OCI-LY7 (cell line): ENCODE results near the gene CFH. TPM values are rescaled to one million over a fixed set of nuclear protein-coding genes. Genes with fewer than 3 reads are reported as not detected.

Experiments used
- BruUV-seq: library from RNA; stranded (reverse); fragments of 400-500 nt; replicated peaks from 2 replicates; lab custom pipeline; 2021; lab: Mats Ljungman, UMichigan
- CTCF ChIA-PET: fragments of 300-600 bp; sonication (Branson Sonifier 250); formaldehyde crosslinking; loops from one replicate; lab custom pipeline; 2022; ENCODE audit warnings: antibody characterized with exemption; ENCODE audit not compliant: unreplicated experiment; lab: Charles Lee
- POLR2A ChIA-PET: fragments of 300-600 bp; sonication (Branson Sonifier 250); formaldehyde crosslinking; loops from one replicate; lab custom pipeline; 2022; ENCODE audit warnings: antibody characterized with exemption; lab: Charles Lee
- DNase-seq: peaks from one replicate; pipeline ENCODE4 v3.0.0-alpha.2; 2015; ENCODE audit warnings: low spot score
- H2AFZ ChIP-seq: fragments of 200-600 bp; sonication (generic), shearing (Covaris generic); 2 replicates; pipeline ENCODE4 v1.6.1; 2014; ENCODE audit warnings: mild to moderate bottlenecking, antibody characterized with exemption, low read length, moderate library complexity
- H3K27ac ChIP-seq: fragments of 200-600 bp; sonication (generic); 2 replicates; pipeline ENCODE4 v1.5.1; 2014; ENCODE audit warnings: mixed run types, low read depth, mild to moderate bottlenecking, moderate library complexity, low read length, inconsistent platforms; ENCODE audit not compliant: poor library complexity, severe bottlenecking
- H3K36me3 ChIP-seq: fragments of 200-600 bp; sonication (generic); 2 replicates; pipeline ENCODE4 v1.6.1; 2014; ENCODE audit warnings: mild to moderate bottlenecking, antibody characterized with exemption, low read length, moderate library complexity, mixed read lengths; ENCODE audit not compliant: insufficient read depth
- H3K4me1 ChIP-seq: fragments of 200-600 bp; sonication (generic); 2 replicates; pipeline ENCODE4 v1.5.1; 2014; ENCODE audit warnings: mild to moderate bottlenecking, low read length; ENCODE audit not compliant: insufficient read depth, poor library complexity, severe bottlenecking
- H3K4me2 ChIP-seq: fragments of 200-600 bp; sonication (generic); 2 replicates; pipeline ENCODE4 v1.6.1; 2014; ENCODE audit warnings: mild to moderate bottlenecking, low read length
- H3K4me3 ChIP-seq: fragments of 200-600 bp; sonication (generic); 2 replicates; pipeline ENCODE4 v1.5.1; 2014; ENCODE audit warnings: mild to moderate bottlenecking, low read depth, low read length; ENCODE audit not compliant: poor library complexity, severe bottlenecking
- H3K79me2 ChIP-seq: fragments of 200-600 bp; sonication (generic); 2 replicates; pipeline ENCODE4 v1.6.1; 2016; ENCODE audit warnings: low read depth, mild to moderate bottlenecking, low read length, moderate library complexity, mixed read lengths; ENCODE audit not compliant: insufficient read depth
- H3K9me2 ChIP-seq: fragments of 200-600 bp; sonication (generic); 2 replicates; pipeline ENCODE4 v1.6.1; 2016; ENCODE audit warnings: mild to moderate bottlenecking, low read length, mixed read lengths; ENCODE audit not compliant: insufficient read depth
- H3K9me3 ChIP-seq: fragments of 200-600 bp; sonication (generic); 2 replicates; pipeline ENCODE4 v1.6.1; 2014; ENCODE audit warnings: mild to moderate bottlenecking, mixed run types, low read length, mixed read lengths
- H4K20me1 ChIP-seq: fragments of 200-600 bp; sonication (generic); 2 replicates; pipeline ENCODE4 v1.6.1; 2014; ENCODE audit warnings: mild to moderate bottlenecking, antibody characterized with exemption, low read length, moderate library complexity, mixed read lengths; ENCODE audit not compliant: insufficient read depth
- CTCF ChIP-seq: fragments of 200-600 bp; sonication (generic); conservative IDR thresholded peaks from 2 replicates; pipeline ENCODE4 v1.5.1; 2014; ENCODE audit warnings: mild to moderate bottlenecking, antibody characterized with exemption, low read length, moderate library complexity, mixed read lengths
- EZH2phosphoT487 ChIP-seq: fragments of 200-600 bp; sonication (generic); IDR thresholded peaks from 2 replicates; pipeline ENCODE4 v1.6.1; 2018; ENCODE audit warnings: low read depth, borderline replicate concordance, mild to moderate bottlenecking, mixed run types, antibody characterized with exemption, low read length, moderate library complexity, mixed read lengths
- intact Hi-C: fragments of 100-400 bp; cut with micrococcal nuclease; formaldehyde crosslinking; loops from one replicate; pipeline ENCODE4 v1.10.0; 2022; ENCODE audit not compliant: unreplicated experiment
- total RNA-seq, 2 experiments: library from RNA; depleted of rRNA in 1 of 2; stranded (reverse); fragments of >200 nt in 1 of 2; shearing (Covaris generic) in 1 of 2; gene quantifications; 2 replicates each; pipeline ENCODE4 v1.2.3, GENCODE V29; 2014 to 2022

CFH gene
- total RNA-seq, 2 experiments from 2014 or later = not detected

- Histone ChIP-seq H3K27ac (no peak overlapping the region), H3K9me3 (no peaks in the 10 kb centered on the region), H3K4me3 (no peak overlapping the region), H4K20me1 (no peaks in the 10 kb centered on the region), H2AFZ (no peak overlapping the region), H3K79me2 (no peaks in the 10 kb centered on the region), H3K36me3 (no peaks in the 10 kb centered on the region), H3K4me2 (no peak overlapping the region), H3K9me2 (no peaks in the 10 kb centered on the region), H3K4me1 (no peaks in the 10 kb centered on the region)
- TF ChIP-seq EZH2phosphoT487 (no peak), CTCF (no peak)
- ChIA-PET CTCF (no interaction called here), POLR2A (no interaction called here)
- DNase-seq = no peak
- BruUV-seq = no TSS peak
- intact Hi-C loops = no loop called here
These were observed 66.0 kb downstream of the CFH start for GRCh38 chr1:196717868-196718267.

GRCh38 chr1:196723325-196724185, 71.7 kb downstream of the CFH start:
- Histone ChIP-seq H3K9me2 (no peaks in the 10 kb centered on the region), H3K79me2 (no peaks in the 10 kb centered on the region), H3K4me2 (no peak overlapping the region), H3K9me3 (no peaks in the 10 kb centered on the region), H3K4me3 (no peak overlapping the region), H3K27ac (no peak overlapping the region), H4K20me1 (no peaks in the 10 kb centered on the region), H3K36me3 (no peaks in the 10 kb centered on the region), H3K4me1 (no peaks in the 10 kb centered on the region), H2AFZ (no peak overlapping the region)
- TF ChIP-seq CTCF (peak; percentile 75), EZH2phosphoT487 (no peak)
- ChIA-PET CTCF (no interaction called here), POLR2A (interaction anchor here (0.6 kb wide), 1 partner anchor 61 kb away, joined by 3 read pairs; no protein-coding TSS in a partner anchor)
- DNase-seq = peak; percentile 58
- BruUV-seq = no TSS peak
- intact Hi-C loops = no loop called here

GRCh38 chr1:196732526-196732925, 80.7 kb downstream of the CFH start:
- CTCF ChIA-PET = no interaction called here
- 0 out of 2 replicates have a peak, but pooled peaks have one; percentile 16 for TF ChIP-seq CTCF
- TF ChIP-seq EZH2phosphoT487 = no peak
- POLR2A ChIA-PET = interaction anchor here (0.5 kb wide), 1 partner anchor 1048 kb away, joined by 6 read pairs; no protein-coding TSS in a partner anchor

More at GRCh38 chr1:196732526-196732925, 80.7 kb downstream of the CFH start:
- Histone ChIP-seq H3K79me2 (no peaks in the 10 kb centered on the region), H3K4me1 (no peaks in the 10 kb centered on the region), H3K27ac (no peak overlapping the region), H3K36me3 (no peaks in the 10 kb centered on the region), H3K9me2 (no peaks in the 10 kb centered on the region), H2AFZ (no peak overlapping the region), H3K4me3 (no peak overlapping the region), H3K9me3 (no peaks in the 10 kb centered on the region), H4K20me1 (no peaks in the 10 kb centered on the region), H3K4me2 (no peak overlapping the region)
- no peak for DNase-seq
- BruUV-seq = no TSS peak
- intact Hi-C loops = no loop called here
